Prostate gland (tissue), 2 donors: ENCODE data around the gene NNT.

ENCODE experiments used
- POLR2A ChIP-seq: fragments of 450-650 bp; IDR thresholded peaks from one replicate; pipeline ENCODE4 v1.6.1; 2016; ENCODE audit warnings: antibody characterized with exemption, mild to moderate bottlenecking
- POLR2AphosphoS5 ChIP-seq: sonication (generic); formaldehyde crosslinking; IDR thresholded peaks from one replicate; pipeline ENCODE4 v1.6.1; 2017; ENCODE audit warnings: antibody characterized with exemption
- TF ChIP-seq, protein P1 (sequence below), 4 experiments: fragments of 200-600 bp in 2 of 4; fragments of 450-650 bp in 2 of 4; sonication (generic) in 2 of 4; IDR thresholded peaks; 1 replicate in 3 of 4; 2 replicates in 1 of 4; pipeline ENCODE4 v1.5.1; 2016 to 2019; ENCODE audit warnings: antibody characterized with exemption in 4 of 4, mild to moderate bottlenecking in 2 of 4, moderate library complexity in 2 of 4

DNA sequence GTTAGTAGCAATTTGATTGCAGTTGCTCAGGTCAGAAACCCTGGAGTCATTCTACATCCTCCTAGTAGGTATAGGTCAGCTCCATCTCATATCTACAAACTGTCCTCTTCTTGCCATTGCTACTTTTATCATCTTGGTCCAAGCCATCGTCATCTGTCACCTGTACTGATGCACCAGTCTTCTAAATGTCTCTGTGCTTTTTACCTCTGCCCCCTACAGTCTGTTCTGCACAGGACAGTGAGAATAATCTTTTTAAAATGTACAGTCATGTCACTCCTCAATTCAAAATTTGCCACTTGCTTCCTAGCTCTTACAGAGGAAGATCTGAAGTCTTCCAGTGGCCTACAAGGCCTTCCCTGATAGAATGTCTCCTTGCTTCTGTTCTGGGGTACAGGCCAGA lies 6.8 kb downstream of the NNT start:
- TF ChIP-seq POLR2A, result no peak
- TF ChIP-seq, protein P1, sequence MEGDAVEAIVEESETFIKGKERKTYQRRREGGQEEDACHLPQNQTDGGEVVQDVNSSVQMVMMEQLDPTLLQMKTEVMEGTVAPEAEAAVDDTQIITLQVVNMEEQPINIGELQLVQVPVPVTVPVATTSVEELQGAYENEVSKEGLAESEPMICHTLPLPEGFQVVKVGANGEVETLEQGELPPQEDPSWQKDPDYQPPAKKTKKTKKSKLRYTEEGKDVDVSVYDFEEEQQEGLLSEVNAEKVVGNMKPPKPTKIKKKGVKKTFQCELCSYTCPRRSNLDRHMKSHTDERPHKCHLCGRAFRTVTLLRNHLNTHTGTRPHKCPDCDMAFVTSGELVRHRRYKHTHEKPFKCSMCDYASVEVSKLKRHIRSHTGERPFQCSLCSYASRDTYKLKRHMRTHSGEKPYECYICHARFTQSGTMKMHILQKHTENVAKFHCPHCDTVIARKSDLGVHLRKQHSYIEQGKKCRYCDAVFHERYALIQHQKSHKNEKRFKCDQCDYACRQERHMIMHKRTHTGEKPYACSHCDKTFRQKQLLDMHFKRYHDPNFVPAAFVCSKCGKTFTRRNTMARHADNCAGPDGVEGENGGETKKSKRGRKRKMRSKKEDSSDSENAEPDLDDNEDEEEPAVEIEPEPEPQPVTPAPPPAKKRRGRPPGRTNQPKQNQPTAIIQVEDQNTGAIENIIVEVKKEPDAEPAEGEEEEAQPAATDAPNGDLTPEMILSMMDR (IDR thresholded peaks at IDR 0.05), result no peak
- TF ChIP-seq POLR2AphosphoS5, result no peak
